Cardiac muscle cell (in vitro differentiated cells and primary cell): Measurements from ENCODE around the gene CRYGC. TPM values are rescaled to one million over a fixed set of nuclear protein-coding genes. Genes with fewer than 3 reads are reported as not detected.

ENCODE experiments used
- DNase-seq, 2 donors: peaks; one replicate each; pipeline versions ENCODE4 v3.0.0 to v3.0.0-alpha.2; 2010 to 2017; ENCODE audit warnings: low read depth in 1 of 2, low spot score in 1 of 2
- H3K27ac ChIP-seq: fragments of 200-600 bp; sonication (generic); 2 replicates; pipeline ENCODE4 v1.5.1; 2016
- H3K27me3 ChIP-seq: fragments of 200-600 bp; sonication (generic); 2 replicates; pipeline ENCODE4 v1.6.0; 2016; ENCODE audit warnings: control low read depth
- H3K36me3 ChIP-seq: fragments of 200-600 bp; sonication (generic); 2 replicates; pipeline ENCODE4 v1.5.1; 2016; ENCODE audit warnings: control low read depth
- H3K4me1 ChIP-seq: fragments of 200-600 bp; sonication (generic); 2 replicates; pipeline ENCODE4 v1.8.1; 2017; ENCODE audit warnings: low read depth, mild to moderate bottlenecking, mixed run types
- H3K4me3 ChIP-seq: fragments of 200-600 bp; sonication (generic); 2 replicates; pipeline ENCODE4 v1.5.1; 2016; ENCODE audit warnings: mild to moderate bottlenecking
- H3K9me3 ChIP-seq: fragments of 200-600 bp; sonication (generic); 2 replicates; pipeline ENCODE4 v1.5.1; 2017; ENCODE audit warnings: low read depth, mild to moderate bottlenecking, control low read depth
- CTCF ChIP-seq: IDR thresholded peaks from 2 replicates; pipeline ENCODE4 v1.5.1; 2012; ENCODE audit warnings: low read depth, mild to moderate bottlenecking, low read length
- polyA plus RNA-seq: library from polyadenylated mRNA; unstranded; fragments of >200 nt; fragmentation: Nextera tagmentation; extraction: Ambion mirVana; gene quantifications from 2 replicates; pipeline ENCODE4 v1.2.1, GENCODE V29; 2016
- total RNA-seq: library from RNA; depleted of rRNA; stranded (reverse); fragments of >200 nt; gene quantifications from 2 replicates; pipeline ENCODE4 v1.2.3, GENCODE V29; 2016

CRYGC gene
- total and polyA plus RNA-seq, 2 experiments from 2014 or later, result not detected

- H3K27me3 ChIP-seq, result no peaks in the 10 kb centered on the region
- no peaks in the 10 kb centered on the region for H3K4me1 ChIP-seq
- TF ChIP-seq CTCF, result no peak
- H3K27ac ChIP-seq, result no peak overlapping the region
- no peaks in the 10 kb centered on the region for H3K36me3 ChIP-seq
- no peak overlapping the region for H3K4me3 ChIP-seq
- no peaks in the 10 kb centered on the region for H3K9me3 ChIP-seq
- no peak for DNase-seq
Measured at GRCh38 chr2:208135794-208136715, 6.4 kb upstream of the CRYGC start.

- no peak overlapping the region for H3K27ac ChIP-seq
- no peak overlapping the region for H3K4me3 ChIP-seq
- H3K36me3 ChIP-seq, result no peaks in the 10 kb centered on the region
- TF ChIP-seq CTCF, result no peak
- H3K27me3 ChIP-seq, result no peaks in the 10 kb centered on the region
- DNase-seq, result no peak
- H3K9me3 ChIP-seq, result no peaks in the 10 kb centered on the region
- no peaks in the 10 kb centered on the region for H3K4me1 ChIP-seq
Measured at GRCh38 chr2:208134928-208135586, 5.4 kb upstream of the CRYGC start.

GRCh38 chr2:208130712-208131110, 1.1 kb upstream of the CRYGC start:
- no peaks in the 10 kb centered on the region for H3K27me3 ChIP-seq
- no peak for TF ChIP-seq CTCF
- H3K4me1 ChIP-seq, result no peaks in the 10 kb centered on the region
- DNase-seq, result no peak
- no peak overlapping the region for H3K4me3 ChIP-seq
- no peaks in the 10 kb centered on the region for H3K36me3 ChIP-seq
- H3K9me3 ChIP-seq, result no peaks in the 10 kb centered on the region
- H3K27ac ChIP-seq, result no peak overlapping the region

- no peak overlapping the region for H3K27ac ChIP-seq
- H3K9me3 ChIP-seq, result no peaks in the 10 kb centered on the region
- no peak for DNase-seq
- no peak for TF ChIP-seq CTCF
- no peaks in the 10 kb centered on the region for H3K36me3 ChIP-seq
- H3K4me3 ChIP-seq, result no peak overlapping the region
- no peaks in the 10 kb centered on the region for H3K4me1 ChIP-seq
- no peaks in the 10 kb centered on the region for H3K27me3 ChIP-seq
Measured at GRCh38 chr2:208128136-208128535, 1.5 kb downstream of the CRYGC start.

- TF ChIP-seq CTCF, result no peak
- H3K27me3 ChIP-seq, result no peaks in the 10 kb centered on the region
- no peak for DNase-seq
- no peaks in the 10 kb centered on the region for H3K4me1 ChIP-seq
- H3K27ac ChIP-seq, result no peak overlapping the region
- H3K9me3 ChIP-seq, result no peaks in the 10 kb centered on the region
- H3K36me3 ChIP-seq, result no peaks in the 10 kb centered on the region
- H3K4me3 ChIP-seq, result no peak overlapping the region
Measured at GRCh38 chr2:208127090-208127489, 2.5 kb downstream of the CRYGC start.
